GM20000 (cell line): Measurements from ENCODE around the gene ARFGAP1.
A peak's percentile ranks its signal among the peaks of the same experiment; 100 is the strongest.

Experiments used
- DNase-seq: peaks from one replicate; pipeline ENCODE4 v3.0.0; 2012; ENCODE audit warnings: low spot score
- TF ChIP-seq, protein P1 (sequence below): IDR thresholded peaks from 2 replicates; pipeline ENCODE4 v1.5.1; 2012; ENCODE audit warnings: mild to moderate bottlenecking, control low read depth; ENCODE audit errors: extremely low read depth, missing control alignments

Gene ARFGAP1

DNA sequence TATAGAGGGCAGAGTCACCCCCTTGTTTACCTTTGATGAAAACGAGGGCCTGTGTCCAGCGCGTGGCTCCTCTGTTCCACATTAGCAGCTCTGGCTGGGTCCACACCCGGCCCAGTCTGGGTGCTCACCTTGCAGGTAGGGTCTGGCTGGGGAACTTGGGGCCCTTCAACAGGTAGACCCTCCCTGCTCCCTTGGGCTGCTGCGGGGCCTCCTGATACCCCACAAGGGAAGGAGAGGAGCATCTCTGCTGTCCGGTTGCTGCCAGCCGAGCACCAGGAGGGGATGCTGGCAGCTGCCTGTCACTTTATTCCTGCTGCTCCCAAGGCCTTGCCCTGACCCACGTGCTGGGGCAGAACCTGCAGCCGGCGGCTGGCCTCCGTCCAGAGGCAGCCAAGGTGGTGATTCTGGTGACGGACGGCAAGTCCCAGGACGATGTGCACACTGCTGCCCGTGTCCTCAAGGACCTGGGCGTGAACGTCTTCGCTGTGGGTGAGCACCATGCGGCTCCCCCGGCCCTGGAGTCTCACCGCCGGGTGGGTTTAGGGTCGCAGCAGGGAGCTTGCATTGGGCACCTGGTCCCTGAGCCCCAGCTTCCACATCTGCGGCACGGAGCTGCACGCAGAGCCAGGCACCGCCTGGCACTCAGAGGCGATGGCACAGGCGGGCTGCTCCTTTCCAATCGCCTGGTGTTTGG, 35.8 kb downstream of the ARFGAP1 start:
- TF ChIP-seq, protein P1, sequence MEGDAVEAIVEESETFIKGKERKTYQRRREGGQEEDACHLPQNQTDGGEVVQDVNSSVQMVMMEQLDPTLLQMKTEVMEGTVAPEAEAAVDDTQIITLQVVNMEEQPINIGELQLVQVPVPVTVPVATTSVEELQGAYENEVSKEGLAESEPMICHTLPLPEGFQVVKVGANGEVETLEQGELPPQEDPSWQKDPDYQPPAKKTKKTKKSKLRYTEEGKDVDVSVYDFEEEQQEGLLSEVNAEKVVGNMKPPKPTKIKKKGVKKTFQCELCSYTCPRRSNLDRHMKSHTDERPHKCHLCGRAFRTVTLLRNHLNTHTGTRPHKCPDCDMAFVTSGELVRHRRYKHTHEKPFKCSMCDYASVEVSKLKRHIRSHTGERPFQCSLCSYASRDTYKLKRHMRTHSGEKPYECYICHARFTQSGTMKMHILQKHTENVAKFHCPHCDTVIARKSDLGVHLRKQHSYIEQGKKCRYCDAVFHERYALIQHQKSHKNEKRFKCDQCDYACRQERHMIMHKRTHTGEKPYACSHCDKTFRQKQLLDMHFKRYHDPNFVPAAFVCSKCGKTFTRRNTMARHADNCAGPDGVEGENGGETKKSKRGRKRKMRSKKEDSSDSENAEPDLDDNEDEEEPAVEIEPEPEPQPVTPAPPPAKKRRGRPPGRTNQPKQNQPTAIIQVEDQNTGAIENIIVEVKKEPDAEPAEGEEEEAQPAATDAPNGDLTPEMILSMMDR, result no peak
- DNase-seq, result no peak

DNA sequence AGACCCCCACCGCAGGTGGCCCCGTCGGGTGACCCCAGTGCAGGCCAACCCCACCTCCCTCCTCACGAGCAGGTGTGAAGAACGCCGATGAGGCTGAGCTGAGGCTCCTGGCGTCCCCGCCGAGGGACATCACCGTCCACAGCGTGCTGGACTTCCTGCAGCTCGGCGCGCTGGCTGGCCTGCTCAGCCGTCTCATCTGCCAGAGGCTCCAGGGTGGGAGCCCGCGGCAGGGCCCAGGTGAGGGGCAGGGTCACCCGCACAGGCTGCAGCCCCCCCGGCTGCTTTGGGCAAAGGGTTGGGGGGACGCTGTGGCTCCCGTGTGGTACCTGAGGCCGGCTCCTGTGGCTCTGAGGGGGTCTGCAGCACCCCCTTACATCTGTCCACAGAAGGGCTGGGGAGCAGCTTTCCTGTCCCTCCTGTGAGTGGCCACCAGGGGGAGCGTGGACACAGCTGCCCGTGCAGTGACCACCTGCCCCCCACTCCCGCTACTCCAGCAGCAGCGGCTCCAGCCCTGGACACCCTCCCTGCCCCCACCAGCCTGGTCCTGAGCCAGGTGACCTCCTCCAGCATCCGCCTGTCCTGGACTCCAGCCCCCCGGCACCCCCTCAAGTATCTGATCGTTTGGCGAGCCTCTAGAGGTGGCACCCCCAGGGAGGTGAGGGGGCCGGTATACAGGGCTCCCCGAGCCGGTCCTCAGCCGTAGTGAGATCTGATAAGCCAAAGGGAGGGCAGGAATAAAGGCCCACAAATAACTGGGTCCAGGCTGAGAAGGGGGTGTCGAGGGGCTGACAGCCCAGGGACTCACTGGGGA, 36.9 kb downstream of the ARFGAP1 start:
- DNase-seq, result peak; percentile 77
- TF ChIP-seq, protein P1, result peak; percentile 55

DNA sequence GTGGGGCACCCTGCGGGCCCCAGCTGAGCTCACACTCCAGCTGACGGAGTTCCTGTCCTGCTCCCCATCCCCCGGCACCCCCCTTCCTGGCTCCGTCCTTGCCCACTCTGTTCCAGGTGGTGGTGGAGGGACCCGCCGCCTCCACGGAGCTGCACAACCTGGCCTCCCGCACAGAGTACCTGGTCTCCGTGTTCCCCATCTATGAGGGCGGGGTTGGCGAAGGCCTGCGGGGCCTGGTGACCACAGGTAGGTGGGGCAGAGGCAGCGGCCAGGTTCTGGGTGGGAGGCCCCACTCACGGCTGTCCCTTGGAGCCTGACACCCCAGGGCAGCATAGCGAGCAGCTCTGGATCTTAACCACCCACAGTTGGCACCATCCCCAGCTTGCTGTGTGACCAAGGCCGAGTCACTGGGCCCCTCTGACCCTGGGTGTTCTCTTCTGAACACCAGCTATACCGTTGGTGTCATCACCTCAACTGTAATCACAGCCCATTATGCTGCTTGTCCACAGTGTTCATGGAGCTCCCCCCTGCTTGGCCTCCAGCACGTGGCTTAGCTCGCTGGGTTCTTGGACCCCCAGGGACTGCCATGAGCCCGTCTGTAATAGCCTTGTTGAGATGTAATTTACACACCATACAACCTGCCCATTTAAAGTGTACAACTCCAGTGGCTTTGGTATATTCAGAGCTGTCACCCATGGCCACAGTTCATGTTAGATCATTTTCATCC, 37.8 kb downstream of the ARFGAP1 start:
- DNase-seq, result no peak

DNA sequence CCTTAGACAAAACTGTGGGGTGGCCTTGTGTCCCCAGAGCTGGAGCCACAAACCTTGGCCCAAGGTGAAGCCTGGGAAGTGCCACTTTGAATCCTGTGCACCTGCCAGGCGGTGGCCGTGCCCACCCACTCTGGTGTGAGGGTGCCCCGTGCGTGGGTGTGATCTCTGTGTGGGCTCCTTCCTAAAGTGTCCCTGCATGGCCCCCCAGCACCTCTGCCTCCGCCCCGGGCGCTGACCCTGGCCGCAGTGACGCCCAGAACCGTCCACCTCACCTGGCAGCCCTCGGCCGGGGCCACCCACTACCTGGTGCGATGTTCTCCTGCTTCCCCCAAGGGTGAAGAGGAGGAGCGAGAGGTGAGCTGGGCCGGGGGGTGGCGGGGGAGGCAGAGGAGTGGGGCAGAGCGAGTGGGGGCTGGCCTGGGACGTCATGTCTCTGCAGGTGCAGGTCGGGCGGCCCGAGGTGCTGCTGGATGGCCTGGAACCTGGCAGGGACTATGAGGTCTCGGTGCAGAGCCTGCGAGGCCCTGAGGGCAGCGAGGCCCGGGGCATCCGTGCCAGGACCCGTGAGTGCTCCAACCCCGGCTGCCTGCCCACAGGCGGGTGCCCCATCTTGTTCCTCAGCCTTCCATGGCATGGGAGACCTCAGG, 38.7 kb downstream of the ARFGAP1 start:
- DNase-seq, result no peak
- TF ChIP-seq, protein P1, result no peak

More for the DNA sequence above, 37.8 kb downstream of the ARFGAP1 start:
- TF ChIP-seq, protein P1, result no peak

DNA sequence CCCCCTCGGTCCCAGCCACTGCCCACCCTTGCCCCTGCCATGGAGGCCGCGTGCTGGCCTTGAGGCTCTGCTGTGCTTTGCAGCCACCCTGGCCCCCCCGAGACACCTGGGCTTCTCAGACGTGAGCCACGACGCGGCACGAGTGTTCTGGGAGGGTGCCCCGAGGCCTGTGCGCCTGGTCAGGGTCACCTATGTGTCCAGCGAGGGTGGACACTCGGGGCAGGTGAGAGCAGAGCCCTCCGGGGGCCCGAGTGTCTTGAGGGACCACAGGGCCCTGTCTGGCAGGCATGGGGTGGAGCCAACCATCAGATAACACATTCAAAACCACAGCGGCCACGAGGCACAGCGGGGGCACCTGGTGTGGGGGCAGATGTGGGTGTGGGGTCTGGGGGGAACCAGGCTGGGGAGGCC, 39.2 kb downstream of the ARFGAP1 start:
- TF ChIP-seq, protein P1, result no peak
- DNase-seq, result no peak

DNA sequence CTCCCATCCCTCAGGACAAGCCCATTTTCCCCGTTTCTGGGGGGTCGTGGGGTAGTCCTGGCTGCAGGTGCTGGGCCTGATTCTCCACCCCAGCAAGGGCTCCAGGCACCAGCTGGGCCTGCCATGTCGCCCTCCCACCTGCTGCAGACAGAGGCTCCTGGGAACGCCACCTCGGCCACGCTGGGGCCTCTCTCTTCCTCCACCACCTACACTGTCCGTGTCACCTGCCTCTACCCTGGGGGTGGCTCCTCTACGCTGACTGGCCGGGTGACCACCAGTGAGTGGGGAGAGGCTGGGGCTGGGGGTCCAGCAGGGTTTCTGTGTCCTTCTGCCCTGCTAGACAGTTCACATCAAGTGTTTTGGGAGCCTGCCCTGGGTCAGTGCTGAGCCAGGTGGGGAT, 39.7 kb downstream of the ARFGAP1 start:
- DNase-seq, result no peak
- TF ChIP-seq, protein P1, result no peak
